Measurements from ENCODE around the gene NKX2-2.

Gene NKX2-2

DNA sequence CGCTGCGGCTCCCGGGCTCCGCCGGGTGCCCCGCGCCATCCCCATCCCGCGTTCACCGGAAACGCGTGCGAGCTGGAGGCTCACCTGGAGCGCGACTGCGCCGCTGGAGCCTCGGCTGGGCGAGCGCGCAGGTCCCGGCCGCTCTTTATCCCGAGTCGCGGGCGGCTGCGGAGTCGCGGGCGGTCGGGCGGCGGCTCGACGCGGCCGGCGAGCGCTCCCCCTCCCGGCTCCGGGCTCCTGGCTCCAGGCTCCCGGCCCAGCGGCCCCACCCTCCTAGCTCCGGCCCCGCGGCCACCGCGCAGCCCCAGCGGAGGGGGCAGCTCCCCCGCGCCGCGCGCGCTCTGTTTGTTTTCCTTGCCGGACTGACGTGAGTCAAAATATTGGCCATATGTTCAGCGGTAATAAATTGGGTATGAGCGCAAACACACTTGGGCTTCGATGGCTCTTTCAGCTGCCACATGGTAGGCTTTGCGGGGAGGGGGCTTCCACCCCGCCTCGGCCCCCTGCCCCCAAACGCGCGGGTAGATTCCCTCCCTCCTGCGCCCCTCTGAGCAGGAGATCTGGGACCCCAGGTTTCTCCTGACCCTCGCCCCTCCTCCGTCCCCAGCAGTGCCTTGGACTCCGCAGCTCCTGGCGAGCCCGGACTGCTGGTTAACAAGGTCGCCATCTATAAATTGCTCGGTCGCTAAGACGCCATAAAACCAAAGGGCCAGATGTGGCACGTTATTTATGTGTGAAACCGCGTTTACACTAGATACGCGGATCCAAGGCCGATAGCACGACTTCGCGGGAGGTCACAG lies 8.8 kb upstream of the NKX2-2 start:
- in situ Hi-C loops (cut with HindIII; ENCODE audit: low sequenced_read_pairs) = no loop called here

DNA sequence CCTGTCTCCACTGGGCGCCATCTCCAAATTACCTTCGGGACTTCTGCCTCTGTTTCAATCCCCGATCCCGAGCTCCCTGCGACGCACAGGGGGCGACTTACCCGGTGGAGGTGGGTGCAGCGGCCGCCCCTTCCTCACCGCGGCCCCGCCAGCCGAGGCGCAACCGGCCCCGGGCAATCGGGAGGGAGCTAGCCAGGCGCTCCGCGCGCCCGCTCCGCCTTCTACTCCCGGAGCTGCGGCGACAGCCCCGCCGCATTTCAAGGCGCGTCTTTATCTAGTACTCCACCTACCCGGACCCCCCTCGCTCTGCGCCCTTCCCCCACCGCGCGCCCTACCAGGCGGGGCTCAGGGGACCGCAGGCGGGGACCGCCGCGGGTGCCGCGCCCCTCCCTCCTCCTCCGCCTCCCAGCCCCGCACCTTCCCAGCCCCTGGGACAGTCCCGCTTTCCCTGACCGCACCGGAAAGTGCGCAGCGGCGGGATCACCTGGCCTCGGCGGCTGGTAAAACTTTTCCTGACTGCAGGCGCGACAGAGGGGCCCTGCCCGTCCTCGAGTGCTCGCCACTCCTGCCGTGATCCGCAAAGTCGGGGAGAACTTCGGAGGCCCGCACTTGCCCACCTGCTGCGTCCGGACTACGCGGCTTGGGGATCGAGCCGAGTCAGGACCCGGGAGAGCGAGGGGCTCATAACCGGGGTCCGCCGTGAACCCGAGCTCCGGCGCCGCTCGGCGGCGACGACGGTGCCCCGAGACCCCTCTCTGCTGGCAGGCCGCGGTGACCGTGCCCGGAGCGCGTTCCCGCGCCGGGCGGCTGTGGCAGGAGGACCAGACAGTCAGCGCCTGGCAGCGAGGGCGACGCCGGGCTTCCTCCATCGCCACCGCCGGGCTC lies 8.0 kb upstream of the NKX2-2 start:
- in situ Hi-C loops (cut with HindIII; ENCODE audit: low sequenced_read_pairs) = no loop called here

DNA sequence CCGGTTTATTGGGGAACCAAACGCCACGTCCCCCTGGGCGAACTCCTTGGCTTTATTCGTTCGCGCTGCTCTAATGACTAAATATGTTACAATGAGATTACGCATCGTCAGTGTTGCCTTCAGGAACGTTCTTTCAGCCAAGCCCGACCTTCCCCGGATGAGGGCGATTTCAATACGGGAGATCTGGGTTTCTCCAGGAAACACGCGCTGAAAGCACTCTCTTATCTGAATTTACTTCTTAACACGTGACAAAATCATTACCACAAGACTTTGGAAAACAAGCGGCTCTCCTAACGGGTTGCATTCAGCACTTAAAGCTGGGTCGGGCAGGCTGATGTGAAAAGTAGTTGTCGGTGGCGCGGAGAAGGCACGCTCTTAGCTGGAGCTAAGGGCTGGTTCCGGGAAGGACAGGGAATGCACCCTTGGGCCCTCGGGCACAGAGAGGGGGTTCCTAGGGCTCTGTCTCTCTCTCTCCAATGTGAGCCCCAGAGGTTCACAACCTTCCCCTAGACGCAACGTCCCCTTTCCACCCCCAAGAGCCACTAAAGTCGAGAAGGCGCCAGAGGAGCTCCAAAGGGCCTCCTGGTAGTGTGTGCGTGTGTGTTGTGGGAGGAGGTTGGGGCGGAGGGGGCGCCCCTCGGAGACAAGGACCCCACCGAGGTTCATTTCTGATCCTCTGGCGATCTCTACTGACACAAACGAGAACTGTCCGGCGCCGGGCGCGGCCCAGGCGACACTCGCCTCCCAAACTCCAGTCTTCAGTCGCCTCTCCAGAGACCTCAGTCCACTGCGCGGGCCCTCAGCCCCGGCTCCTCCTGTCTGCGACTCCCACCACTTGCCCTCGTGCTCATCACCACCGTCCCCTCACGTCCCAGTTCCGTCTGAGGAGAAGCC lies 7.1 kb upstream of the NKX2-2 start:
- in situ Hi-C loops (cut with HindIII; ENCODE audit: low sequenced_read_pairs) = no loop called here

DNA sequence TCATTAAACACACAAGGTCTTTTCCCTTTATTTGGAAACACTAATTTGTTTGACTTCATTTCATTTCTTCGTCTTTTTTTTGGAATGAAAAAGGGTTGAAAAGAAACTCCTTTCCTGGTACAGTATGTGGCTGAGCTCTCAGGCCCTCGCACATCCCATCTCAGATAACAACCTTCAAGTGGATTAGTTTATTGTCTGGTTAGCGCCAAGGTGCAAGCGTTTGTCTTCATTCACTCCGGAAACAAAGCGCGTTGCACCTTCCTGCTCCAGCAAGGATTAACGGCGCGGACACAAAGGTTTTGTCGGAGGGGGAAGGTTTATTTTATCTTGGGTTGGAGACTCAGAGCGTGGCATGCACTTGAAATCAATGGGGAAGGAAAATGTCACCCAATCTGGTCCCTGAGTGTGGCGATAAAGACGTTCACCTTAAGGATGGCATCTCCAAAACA lies 5.3 kb upstream of the NKX2-2 start:
- in situ Hi-C loops (cut with HindIII; ENCODE audit: low sequenced_read_pairs) = no loop called here

DNA sequence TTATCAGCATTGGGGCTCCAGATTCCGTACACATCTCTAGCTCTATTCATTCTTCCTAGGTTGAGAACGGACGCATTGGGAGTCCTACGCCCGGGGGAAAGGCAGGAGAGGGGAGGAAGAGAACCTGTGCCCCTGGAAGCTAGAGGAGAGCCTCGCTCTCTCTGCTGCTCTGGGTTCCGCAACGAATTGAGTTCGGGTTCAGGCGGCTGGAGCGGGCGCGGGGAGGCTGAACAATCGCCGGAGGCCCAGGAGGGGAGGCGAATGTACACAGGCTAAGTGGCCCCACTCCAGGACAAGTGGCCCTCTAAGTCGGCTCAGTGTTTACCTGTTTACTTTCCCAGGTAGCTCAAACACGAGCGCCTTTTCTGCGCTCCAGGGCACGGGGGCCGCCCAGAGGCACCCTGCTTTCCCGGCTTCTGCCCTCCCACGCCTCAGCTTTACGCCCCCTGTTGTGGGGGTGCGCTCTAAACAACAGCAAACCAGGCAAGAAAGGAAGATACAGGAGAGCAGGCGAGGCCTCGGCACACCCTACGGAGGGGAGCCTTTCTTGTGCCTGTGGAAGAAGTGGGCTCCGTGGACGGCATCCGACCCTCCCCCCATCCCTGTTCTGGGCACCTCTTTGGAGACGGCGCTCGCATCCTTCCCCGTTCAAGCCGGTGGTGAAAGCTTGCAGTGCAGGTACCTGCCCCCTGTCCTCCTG lies 4.6 kb upstream of the NKX2-2 start:
- in situ Hi-C loops (cut with HindIII; ENCODE audit: low sequenced_read_pairs) = no loop called here

DNA sequence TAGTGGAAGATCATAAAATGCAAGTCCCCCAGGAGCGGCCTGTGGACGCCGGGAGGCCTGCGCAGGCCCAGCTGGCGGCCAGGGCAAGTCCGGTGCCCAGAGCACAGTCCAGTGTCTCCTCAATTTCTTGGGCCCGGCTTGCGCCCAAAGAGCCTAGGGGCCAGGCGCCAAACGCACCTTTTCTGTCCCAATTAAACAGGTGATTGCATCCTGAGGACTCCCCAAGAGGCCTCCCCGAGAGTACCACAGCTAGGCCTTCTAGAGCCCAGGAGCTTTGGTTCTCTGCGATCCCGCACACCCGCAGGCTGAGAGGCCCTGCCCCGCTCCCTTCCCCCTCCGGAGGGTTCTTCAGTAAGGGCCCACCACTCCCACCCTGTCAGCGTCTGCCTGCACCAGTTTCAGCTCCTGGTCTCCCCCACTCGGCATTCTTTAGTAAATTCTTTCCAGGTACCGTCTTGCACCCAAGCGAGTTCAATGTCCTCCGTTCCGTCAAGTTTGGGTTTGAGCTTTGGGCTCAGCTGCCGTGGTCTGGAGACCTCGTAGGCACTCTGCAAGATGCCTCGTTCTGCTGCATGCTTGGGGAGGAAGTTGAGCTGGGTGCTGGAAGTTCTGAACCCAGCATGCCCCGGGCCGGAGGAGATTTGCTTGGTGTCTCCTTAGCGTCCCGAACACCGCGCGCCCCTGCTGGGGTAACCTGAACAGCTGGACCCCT lies 3.9 kb upstream of the NKX2-2 start:
- in situ Hi-C loops (cut with HindIII; ENCODE audit: low sequenced_read_pairs) = no loop called here

DNA sequence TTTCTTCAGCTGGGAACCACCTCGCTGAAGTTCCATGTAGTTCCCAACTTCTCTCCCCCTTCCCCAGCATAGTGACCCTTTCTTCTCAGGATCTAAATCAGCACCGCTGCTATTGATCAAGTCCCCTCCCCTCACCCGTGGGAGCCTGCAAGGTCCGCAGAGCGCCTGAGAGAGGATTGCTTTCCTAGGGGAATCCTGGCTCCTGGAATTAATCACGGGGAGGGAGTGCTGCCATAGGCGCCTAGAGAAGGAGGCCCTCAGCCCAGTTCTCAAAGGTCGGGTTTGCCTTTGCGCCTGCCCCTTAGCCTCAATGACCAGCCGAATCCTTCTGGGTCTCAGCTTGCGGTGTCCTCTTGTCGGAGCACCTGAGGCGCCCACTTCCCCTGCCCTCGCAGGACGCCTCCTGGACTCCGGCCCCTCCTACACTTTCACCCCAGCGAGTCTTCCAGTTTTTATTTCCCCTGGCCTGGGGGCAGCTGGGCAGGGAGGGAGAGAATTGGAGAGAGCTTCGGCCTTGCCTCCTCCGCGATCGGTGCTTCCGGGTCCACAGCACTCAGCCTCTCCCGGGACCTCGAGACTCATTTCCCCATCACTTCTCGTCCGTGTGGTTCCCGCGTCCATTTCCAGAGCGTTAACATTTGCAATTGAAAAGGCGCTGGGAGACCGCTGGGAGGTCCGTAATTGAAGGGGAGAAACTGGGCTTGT lies 3.1 kb upstream of the NKX2-2 start:
- in situ Hi-C loops (cut with HindIII; ENCODE audit: low sequenced_read_pairs) = no loop called here

DNA sequence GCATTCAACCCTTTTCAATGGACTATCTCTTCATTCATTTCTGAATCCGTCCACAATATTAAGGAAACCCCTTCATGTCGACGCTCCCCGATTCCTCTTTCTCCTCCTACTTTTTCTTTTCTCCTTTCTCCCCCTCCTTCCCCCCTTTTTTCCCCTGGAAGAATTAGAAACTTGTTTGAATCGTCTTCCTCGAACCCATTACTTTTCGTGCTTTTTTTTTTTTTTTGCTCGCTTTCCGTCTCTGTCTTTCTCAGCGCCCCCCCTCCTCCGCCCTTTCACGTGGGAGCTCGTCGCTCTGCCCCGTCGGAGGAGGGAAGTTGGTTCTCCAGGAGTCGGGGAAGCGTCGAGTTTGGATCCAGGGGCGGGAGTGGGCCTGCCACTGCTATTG lies 2.3 kb upstream of the NKX2-2 start:
- in situ Hi-C loops (cut with HindIII; ENCODE audit: low sequenced_read_pairs) = no loop called here

DNA sequence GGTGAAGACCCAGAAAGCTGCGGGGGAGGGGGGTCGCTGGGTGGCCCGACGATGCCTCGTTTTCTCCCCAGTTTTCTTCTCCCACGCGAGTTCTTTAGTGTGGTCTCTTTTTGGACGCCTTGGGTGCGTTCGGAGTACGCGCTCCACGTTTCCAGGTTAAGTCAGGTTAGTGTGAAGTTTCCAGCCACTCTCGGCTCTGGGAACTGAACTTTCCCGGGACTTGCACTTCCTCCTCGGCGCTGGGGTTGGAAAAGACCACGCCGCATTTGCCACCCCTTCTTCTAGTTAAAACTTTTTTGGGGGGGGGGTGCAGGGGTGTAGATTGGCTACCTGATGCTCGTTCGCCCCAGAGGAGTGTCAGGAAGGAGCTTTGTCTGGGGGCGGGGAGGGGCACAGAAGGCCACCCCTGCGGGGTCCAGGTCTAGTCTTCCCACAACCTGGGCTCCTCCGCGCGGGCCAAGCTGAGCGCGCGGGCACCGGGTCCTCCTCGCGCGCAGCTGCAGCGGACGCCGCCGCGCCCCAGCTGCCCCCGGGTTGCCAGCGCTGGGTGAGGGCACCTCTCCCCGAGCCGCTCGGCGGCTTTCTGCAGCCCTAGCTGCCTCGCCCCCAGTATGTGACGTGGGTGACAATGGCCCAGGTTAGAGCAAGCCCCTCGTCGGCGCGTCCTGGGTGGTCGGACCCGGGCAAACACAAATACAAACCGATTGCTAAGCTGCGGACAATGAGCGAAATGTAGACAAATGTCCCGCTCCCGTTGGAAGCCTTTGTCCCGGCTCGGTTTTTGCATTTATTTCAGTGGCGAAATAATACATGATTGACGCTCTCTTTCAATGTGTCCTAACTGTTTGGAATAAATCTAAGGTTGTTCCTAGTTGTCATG lies 1.7 kb upstream of the NKX2-2 start:
- in situ Hi-C loops (cut with HindIII; ENCODE audit: low sequenced_read_pairs) = no loop called here

DNA sequence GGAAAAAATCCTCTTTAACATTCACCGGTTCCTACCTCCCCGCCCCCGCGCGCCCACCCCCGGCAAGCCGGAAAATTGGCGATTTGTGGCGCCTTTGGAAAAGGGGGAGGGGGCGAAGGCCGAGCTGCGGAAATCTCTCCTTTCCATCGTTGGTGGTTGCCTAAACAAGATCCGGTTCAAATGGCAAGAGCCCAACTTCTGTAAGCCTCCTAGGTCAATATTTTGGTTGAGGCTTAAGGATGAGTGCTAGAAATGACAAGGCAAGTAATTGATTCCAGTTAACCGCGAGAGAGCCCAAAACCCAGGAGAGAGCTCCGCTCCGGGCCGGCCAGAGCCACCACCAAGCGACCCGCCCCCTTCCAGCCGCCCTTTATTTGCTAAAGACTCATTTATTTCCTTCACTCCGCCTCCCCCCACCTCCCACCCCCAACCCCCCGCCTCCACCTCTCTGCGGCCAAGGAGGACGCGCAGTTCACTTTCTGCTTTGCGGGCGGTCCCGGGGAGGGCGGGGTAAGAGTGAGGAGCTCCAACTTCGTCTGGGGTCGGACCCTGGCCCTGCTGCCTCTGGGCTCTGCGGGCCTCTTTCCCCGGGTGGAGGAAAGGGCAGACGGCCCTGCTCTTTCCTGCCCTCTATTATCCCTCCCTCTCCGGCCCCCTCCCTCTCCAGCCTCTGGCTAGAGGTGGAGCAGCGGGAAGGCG lies 838 bp upstream of the NKX2-2 start:
- in situ Hi-C loops (cut with HindIII; ENCODE audit: low sequenced_read_pairs) = no loop called here

DNA sequence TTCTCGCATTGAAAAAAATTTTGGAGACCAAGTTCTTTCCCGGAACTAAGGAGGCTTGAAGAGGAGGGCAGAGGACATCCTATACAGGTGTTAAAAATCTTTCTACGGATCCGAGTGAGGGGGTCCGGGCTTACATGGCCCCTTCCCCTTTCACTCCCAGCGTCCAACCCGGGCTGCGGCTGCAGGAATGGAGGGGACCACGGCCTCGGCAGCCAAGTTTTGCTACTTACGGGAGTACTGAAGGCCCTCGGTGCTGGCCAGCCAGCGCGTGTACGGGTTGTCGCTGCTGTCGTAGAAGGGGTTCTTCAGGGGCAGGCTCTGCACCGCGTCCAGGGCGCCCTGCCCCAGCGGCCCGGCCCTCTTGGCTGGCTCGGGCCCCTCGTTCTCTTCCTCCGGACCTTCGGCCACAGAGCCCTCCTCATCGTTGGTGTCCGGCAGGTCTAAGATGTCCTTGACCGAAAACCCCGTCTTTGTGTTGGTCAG lies 642 bp downstream of the NKX2-2 start:
- in situ Hi-C loops (cut with HindIII; ENCODE audit: low sequenced_read_pairs) = no loop called here

DNA sequence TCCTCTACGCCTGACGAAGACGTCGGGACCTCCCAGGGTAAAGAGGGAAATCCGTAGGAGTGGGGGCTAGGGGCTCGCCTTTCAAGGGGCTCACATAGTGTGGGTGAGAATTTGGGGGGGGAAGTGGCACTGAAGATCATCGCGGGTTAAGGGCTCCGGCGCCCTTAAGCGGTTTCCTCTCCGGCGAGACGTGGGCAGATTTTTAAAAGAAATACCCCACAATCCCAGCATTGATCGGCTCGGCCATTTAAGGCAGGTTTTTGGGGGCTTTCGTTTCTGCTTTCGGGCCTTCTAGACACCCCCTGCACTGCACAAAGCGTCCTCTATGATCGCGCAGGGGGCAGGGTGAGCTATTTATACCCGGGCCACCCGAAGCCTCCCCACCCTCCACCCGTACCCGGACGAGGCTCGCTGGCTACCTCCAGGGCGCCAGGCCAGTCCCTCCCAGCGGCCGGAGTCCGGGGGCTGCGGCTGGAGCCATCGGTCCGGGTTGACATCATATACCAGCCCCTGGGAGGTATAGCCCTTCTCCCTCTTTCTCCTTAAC lies 1.2 kb downstream of the NKX2-2 start:
- in situ Hi-C loops (cut with HindIII; ENCODE audit: low sequenced_read_pairs) = no loop called here

DNA sequence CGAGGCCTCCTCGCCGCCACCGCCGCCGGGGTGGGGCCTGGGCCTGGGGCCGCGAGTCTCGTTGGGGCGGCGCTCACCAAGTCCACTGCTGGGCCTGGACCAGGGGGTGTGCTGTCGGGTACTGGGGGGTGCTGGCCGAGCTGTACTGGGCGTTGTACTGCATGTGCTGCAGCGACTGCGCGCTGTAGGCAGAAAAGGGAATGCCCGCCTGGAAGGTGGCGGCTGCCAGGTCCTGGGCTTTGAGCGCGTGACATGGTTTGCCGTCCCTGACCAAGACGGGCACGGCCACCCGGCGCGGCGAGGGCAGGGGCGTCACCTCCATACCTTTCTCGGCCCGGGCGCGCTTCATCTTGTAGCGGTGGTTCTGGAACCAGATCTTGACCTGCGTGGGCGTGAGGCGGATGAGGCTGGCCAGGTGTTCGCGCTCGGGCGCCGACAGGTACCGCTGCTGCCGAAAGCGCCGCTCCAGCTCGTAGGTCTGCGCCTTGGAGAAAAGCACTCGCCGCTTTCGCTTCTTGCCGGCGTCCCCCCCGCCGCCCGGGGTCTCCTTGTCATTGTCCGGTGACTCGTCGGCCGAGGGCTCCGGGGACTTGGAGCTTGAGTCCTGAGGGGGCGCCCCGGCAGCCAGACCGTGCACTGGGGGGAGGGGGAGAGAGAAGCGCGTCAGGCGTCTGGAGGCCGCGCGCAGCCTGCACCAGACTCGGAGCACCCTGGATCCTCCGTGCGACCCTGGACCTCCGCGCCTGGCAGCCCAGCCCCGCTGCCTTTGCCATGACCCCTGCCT lies 1.8 kb downstream of the NKX2-2 start:
- in situ Hi-C loops (cut with HindIII; ENCODE audit: low sequenced_read_pairs) = no loop called here

DNA sequence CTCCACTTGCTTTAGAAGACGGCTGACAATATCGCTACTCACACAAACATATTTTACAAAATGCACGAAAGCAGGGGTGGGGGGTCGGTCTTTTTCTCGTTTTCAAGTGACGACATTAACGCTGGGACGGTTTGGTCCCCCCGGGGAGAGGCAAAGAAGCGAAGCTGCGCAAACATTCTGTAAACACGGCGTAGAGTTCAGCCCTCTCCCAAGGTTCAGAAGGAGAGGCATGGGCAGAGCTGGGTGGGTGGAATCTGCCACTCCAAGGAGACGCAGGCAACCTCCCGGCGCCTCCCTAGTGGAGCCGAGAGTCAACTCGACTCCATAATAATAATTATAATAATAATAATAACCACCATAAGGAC lies 2.4 kb downstream of the NKX2-2 start:
- in situ Hi-C loops (cut with HindIII; ENCODE audit: low sequenced_read_pairs) = no loop called here

DNA sequence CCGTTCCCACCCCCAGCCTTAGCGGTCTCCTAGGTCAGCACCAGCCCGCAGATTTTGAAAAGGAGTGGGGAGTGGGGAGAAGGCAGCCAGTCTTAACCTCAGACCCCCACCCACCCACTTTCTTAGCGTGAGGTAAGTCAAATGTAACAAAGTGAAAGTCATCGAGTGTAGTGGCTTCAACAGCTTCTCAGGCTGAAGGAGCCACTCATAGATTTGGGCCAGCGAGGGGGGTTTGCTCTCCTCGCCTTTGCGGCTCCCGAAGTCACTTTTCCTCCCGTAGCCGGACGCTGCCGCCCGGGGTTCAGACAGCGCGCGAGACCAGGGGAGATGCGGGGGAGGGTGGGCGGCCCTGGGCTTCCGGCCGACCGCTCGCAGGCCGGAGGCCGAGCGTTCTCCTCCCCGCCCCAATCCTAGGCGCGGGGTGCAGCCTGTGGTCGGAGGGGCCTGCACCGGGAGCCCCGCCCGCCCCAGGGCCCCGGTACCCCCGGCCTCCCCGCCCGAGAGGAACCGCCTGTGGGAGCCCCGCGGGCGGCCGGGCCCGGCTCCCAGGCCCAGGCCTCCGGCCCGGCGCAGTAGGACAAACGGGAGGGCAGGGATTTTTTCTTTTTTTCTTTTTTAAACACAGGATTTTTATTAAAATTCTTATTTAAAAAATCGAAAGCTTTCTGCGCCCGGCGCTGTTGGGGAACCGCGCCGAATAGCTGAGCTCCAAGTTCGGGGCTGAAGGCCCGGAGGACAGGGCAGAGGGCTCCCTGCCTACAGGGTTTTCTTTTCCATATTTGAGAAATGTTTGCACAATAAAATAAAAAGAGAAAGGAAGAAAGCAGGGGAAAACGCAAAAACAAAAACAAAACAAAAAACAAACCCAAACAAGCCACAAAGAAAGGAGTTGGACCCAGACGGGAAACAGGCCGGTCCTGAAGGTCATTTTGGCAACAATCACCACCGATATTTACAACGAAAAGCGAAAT lies 3.2 kb downstream of the NKX2-2 start:
- in situ Hi-C loops (cut with HindIII; ENCODE audit: low sequenced_read_pairs) = no loop called here

Measured in endothelial cell of hepatic sinusoid (primary cell).